SK-MEL-5 (cell line): ENCODE measurements around the gene SMOC1. TPM values are rescaled to one million over a fixed set of nuclear protein-coding genes. Genes with fewer than 3 reads are reported as not detected.

Experiments used
- DNase-seq: peaks from one replicate; pipeline ENCODE4 v3.0.0-alpha.2; 2016; ENCODE audit warnings: low read depth, low spot score
- in situ Hi-C: cut with HindIII; loops from 2 replicates; pipeline ENCODE4 v1.10.0; 2016; ENCODE audit warnings: low sequenced_read_pairs, high pct_unique_total_duplicates, low pct_unique_long_range_greater_than_20kb
- total RNA-seq: library from RNA; depleted of rRNA; stranded (reverse); fragments of >200 nt; shearing (Covaris generic); gene quantifications from 2 replicates; pipeline ENCODE4 v1.2.3, GENCODE V29; 2014

SMOC1 gene
- total RNA-seq, 1 experiment from 2014 or later, result not detected

DNA sequence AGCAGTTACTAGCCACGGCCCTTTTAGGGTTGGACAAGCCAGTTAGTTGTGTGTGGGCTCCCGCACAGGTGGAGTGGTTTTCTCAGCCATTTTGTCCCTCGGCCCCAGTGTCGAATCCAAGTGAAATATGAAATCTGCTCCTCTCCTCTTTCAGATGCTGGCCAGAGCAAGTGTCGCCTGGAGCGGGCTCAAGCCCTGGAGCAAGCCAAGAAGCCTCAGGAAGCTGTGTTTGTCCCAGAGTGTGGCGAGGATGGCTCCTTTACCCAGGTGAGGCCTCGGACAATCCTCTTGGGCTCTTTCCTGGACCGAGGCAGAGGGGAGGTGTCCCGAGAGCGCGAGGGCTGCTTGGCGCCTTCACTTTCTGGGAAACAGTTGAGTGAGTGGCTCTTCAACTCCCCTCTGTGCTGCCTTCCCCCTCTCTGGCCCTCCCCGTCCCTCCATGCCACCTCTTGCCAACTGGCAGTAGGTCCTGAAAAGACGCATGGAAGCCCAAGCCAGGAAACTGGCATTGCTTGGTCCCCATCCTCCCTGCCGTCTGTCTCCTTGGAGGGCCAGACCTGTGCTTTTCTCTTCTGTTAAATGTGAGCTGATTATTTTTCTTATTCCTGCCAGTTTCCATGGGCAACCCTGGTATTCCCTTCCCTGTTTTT lies 74.2 kb downstream of the SMOC1 start:
- in situ Hi-C loops, result no loop called here

GRCh38 chr14:69955855-69956845 lies 76.9 kb downstream of the SMOC1 start:
- no peak for DNase-seq
- in situ Hi-C loops, result no loop called here

More for the DNA sequence above, 74.2 kb downstream of the SMOC1 start:
- no peak for DNase-seq

- in situ Hi-C loops, result no loop called here
- no peak for DNase-seq
Measured at GRCh38 chr14:69956970-69957369, 77.8 kb downstream of the SMOC1 start.

DNA sequence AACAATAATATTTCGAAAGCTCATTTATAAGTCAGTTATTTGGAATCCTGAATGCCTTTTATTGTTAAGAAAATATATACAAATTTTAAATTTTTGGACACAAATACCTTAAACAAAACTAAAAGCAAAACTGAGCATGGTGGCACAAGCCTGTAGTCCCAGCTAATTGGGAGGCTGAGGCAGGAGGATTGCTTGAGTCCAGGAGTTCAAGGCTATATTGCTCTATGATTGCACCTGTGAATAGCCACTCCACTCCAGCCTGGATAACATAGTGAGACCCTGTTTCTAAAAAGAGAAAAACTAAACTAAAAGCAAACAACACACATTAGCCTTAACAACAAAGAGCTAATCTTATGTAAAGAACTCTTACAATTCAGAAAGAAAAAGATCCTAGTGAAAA lies 78.8 kb downstream of the SMOC1 start:
- no peak for DNase-seq
- in situ Hi-C loops, result no loop called here

DNA sequence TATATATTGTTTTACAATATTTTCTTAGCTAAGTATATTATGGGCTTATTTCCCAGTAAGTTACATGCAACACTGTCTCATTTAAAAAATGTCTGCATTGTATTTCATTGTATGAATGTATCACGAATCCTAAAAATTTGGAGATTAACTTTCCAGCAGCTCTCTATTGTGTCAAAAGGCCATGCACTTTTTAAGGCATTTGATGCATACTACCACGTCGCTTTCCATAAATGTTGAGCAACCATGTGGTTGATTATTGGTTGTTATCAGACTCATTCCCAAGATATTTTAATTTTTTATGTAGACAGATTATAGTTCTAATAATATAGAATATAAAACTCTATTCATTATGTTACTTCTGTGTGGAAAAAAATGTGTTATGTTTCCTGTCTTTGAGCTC lies 79.9 kb downstream of the SMOC1 start:
- in situ Hi-C loops, result no loop called here

DNA sequence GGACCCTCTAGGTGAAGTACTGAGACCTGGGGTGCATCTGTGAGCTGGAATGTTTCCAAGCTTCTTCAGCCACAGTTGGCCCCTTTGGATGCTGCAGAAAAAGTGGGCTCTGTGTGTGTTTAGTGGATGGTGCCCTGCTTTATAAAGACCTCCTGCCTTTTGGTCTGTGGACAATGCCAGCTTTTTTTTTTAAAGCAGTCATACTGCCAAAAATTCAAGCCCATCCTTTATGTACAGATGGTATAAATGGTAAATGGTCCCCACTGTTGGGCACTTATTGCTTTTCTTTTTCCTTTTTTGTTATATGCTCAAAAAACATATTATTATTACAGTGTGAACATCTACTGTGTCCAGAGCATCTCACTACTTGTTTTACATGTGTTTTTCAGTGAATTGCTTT lies 81.1 kb downstream of the SMOC1 start:
- in situ Hi-C loops, result no loop called here
- DNase-seq, result no peak

More for the DNA sequence above, 79.9 kb downstream of the SMOC1 start:
- no peak for DNase-seq

GRCh38 chr14:69963966-69964365 lies 84.8 kb downstream of the SMOC1 start:
- no peak for DNase-seq
- in situ Hi-C loops, result no loop called here

- DNase-seq, result no peak
- in situ Hi-C loops, result no loop called here
Measured at GRCh38 chr14:69964841-69965240, 85.6 kb downstream of the SMOC1 start.

- in situ Hi-C loops, result no loop called here
Measured at GRCh38 chr14:69968132-69968531, 88.9 kb downstream of the SMOC1 start.

DNA sequence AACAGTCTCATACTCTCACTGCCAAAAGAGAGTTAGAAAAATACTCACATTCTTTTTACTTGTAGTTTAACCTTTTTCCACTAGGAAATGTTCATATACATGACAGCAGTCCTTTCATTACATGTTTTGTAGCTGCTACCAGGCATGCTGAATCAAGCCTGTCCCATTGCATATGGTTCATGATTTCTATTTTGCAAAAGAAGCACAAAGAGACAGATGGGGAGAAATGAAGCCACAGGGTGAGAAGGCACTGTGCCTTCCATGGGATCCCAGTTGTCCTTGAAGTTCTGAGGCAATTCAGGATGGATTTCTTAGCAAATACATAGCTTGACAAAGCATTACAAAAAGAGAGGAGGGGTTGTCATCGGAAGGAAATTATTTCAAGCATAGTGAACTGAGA lies 89.5 kb downstream of the SMOC1 start:
- in situ Hi-C loops, result no loop called here
- no peak for DNase-seq

More at GRCh38 chr14:69968132-69968531, 88.9 kb downstream of the SMOC1 start:
- DNase-seq, result no peak

DNA sequence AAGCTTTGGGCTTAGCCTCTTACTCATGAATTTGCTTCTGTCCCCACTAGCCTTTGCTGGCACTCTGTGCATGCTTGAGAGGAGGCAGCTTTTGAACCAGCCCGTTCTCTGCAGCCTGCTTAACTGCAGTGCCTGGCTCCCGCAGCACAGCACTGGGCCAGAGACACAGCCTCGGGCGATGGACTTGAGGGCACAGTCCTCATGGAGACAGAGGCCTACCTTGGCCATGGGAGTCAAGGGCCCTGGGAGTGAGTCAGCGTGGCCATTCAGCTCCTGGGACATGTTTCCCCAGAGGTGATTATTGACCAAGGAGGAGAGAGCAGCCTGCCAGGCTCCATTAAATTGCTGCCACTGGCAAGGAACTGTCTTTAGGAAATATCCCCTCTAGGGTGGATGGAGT lies 93.5 kb downstream of the SMOC1 start:
- in situ Hi-C loops, result no loop called here
- DNase-seq, result no peak

DNA sequence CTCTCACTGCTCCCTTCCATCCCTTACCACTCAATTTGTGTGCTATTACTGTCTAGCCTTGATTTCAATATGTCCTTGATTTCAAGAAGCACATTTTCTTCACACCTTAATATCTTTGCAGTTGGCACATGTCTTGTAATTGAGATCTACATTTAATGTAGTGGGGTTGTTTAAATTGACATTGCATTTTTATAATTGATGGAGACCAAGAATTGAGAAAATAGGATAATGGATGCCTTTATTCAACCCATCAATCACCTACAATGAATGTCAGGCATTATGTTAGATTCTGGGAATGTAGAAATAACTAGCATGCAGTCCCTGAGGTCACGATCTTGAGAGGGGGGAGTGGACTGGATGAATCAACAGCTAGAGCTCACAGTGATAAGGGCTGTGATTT lies 94.6 kb downstream of the SMOC1 start:
- no peak for DNase-seq
- in situ Hi-C loops, result no loop called here

GRCh38 chr14:69979882-69980281 lies 100.7 kb downstream of the SMOC1 start:
- in situ Hi-C loops, result no loop called here
- DNase-seq, result no peak

DNA sequence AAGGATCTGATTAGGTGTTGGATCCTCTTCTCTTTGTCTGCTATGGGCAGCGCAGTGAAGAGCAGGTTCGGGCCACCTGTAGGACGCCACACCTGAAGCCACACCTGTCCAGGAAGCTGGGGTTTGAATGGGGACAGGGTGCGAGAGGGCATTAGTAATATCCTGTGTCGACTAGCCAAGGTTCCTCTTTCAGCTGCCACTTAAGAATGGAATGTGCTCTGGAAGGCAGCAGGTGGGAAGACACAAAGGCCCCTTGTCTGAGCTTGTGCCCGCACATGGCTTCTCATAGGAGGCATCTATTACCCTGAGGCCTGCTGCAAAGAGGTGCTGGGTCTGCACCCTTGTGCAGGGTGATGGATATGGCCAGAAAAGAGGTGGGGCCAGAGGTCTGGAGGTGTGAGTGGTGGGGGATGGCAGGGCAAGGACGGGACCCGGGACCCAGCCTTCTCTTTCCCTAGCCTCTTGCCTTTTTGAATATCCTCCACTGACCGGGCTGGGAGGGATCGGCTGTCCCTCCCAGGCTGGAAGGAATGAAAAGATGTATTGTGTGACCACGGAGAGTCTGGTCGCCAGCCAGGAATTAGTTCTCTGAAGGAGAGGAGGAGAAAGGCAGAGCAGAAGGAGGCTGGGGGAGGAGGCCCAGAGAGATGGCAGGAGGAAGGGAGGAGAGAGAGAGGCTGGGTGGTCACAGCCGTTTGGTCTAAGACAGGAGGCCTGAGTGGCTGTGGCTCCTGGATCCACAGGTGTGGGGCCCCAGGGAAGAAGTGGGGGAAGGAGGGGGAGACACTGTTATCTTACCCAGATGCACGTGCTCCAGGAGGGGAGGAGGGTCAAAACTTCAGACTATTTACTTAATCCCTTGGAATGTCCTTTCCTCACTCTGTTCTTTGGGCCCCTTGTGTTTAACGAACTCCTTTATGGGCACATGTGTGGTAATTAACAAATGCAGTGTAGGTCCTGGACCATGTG lies 101.5 kb downstream of the SMOC1 start:
- peak; percentile 62 for DNase-seq
- in situ Hi-C loops, result no loop called here

GRCh38 chr14:69982220-69982839 lies 103.1 kb downstream of the SMOC1 start:
- in situ Hi-C loops, result no loop called here
- DNase-seq, result no peak

GRCh38 chr14:69982886-69983285 lies 103.7 kb downstream of the SMOC1 start:
- in situ Hi-C loops, result no loop called here
- no peak for DNase-seq

DNA sequence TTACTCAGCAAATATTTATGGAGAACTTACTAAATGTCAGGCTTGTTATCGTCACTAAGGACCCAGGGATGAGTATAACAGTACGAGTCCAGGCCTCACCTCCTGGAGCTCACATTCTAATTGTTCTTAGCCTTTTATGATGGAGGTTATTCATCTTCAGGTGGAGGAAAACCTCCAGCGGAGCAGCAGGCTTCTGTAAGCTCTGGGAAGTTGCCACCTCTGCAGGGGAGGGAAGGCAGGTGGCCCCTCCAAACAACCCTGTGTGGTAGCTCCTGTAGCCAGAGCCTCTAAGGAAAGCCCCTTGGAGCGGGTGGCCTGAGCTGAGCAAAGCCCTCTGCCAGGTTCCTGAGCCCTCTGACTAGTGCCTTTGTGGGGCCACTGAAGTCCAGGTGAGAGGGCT lies 104.1 kb downstream of the SMOC1 start:
- in situ Hi-C loops, result no loop called here
- DNase-seq, result no peak
